GM23248 (cell line): ENCODE data around the gene TOMM70. TPM values are rescaled to one million over a fixed set of nuclear protein-coding genes. Genes with fewer than 3 reads are reported as not detected.
A peak's percentile ranks its signal among the peaks of the same experiment; 100 is the strongest.

ENCODE experiments used
- DNase-seq: peaks from one replicate; pipeline ENCODE4 v3.0.0-alpha.2; 2015
- H2AFZ ChIP-seq: fragments of 200-600 bp; sonication (generic); 2 replicates; pipeline ENCODE4 v1.6.1; 2016; ENCODE audit warnings: antibody characterized with exemption
- H3F3A ChIP-seq: fragments of 200-600 bp; sonication (generic); 2 replicates; pipeline ENCODE4 v1.6.1; 2016; ENCODE audit warnings: mild to moderate bottlenecking, antibody characterized with exemption, mixed run types; ENCODE audit not compliant: insufficient read depth
- H3K27ac ChIP-seq: fragments of 200-600 bp; sonication (generic); 2 replicates; pipeline ENCODE4 v1.5.1; 2016; ENCODE audit warnings: mild to moderate bottlenecking
- H3K27me3 ChIP-seq: fragments of 200-600 bp; sonication (generic); replicated peaks from 2 replicates; pipeline ENCODE4 v1.6.1; 2016; ENCODE audit warnings: mild to moderate bottlenecking; ENCODE audit not compliant: insufficient read depth
- H3K36me3 ChIP-seq: fragments of 200-600 bp; sonication (generic); 2 replicates; pipeline ENCODE4 v1.6.1; 2016; ENCODE audit warnings: low read depth, mild to moderate bottlenecking
- H3K4me1 ChIP-seq: fragments of 200-600 bp; sonication (generic); 2 replicates; pipeline ENCODE4 v1.6.1; 2016; ENCODE audit warnings: mild to moderate bottlenecking; ENCODE audit not compliant: insufficient read depth
- H3K4me2 ChIP-seq: fragments of 200-600 bp; sonication (generic); one replicate; pipeline ENCODE4 v1.6.1; 2016; ENCODE audit warnings: mild to moderate bottlenecking; ENCODE audit not compliant: unreplicated experiment
- H3K4me3 ChIP-seq: fragments of 200-600 bp; sonication (generic); 2 replicates; pipeline ENCODE4 v1.5.1; 2016; ENCODE audit warnings: mild to moderate bottlenecking
- H3K79me2 ChIP-seq: fragments of 200-600 bp; sonication (generic); 2 replicates; pipeline ENCODE4 v1.6.1; 2016; ENCODE audit warnings: mild to moderate bottlenecking; ENCODE audit not compliant: insufficient read depth
- H3K9ac ChIP-seq: fragments of 200-600 bp; sonication (generic); 2 replicates; pipeline ENCODE4 v1.6.1; 2016; ENCODE audit warnings: mild to moderate bottlenecking
- H3K9me2 ChIP-seq: fragments of 200-600 bp; sonication (generic); 2 replicates; pipeline ENCODE4 v1.6.1; 2016; ENCODE audit warnings: mixed run types, mild to moderate bottlenecking, moderate library complexity; ENCODE audit not compliant: insufficient read depth
- H3K9me3 ChIP-seq: fragments of 200-600 bp; sonication (generic); one replicate; pipeline ENCODE4 v1.6.1; 2017; ENCODE audit warnings: low read depth
- H4K20me1 ChIP-seq: fragments of 200-600 bp; sonication (generic); 2 replicates; pipeline ENCODE4 v1.6.0; 2016; ENCODE audit not compliant: insufficient read depth
- EZH2 ChIP-seq: fragments of 200-600 bp; sonication (generic); IDR thresholded peaks from 2 replicates; pipeline ENCODE4 v1.6.1; 2018; ENCODE audit warnings: antibody characterized with exemption, mild to moderate bottlenecking; ENCODE audit not compliant: insufficient read depth, poor library complexity, severe bottlenecking
- EZH2phosphoT487 ChIP-seq: fragments of 200-600 bp; sonication (generic); IDR thresholded peaks from 2 replicates; pipeline ENCODE4 v1.6.1; 2018; ENCODE audit warnings: antibody characterized with exemption, moderate library complexity, mild to moderate bottlenecking, low read depth; ENCODE audit not compliant: insufficient read depth
- WGBS, 2 experiments: methylation state at CpG; one replicate each; pipeline ENCODE4 v1.1.6; 2015 to 2017; ENCODE audit warnings: low lambda C conversion rate in 2 of 2, low coverage in 1 of 2; ENCODE audit errors: missing lambda C conversion rate in 2 of 2; 5-methylcytosine and 5-hydroxymethylcytosine counted together
- in situ Hi-C: fragments of 300-500 bp; cut with MboI; formaldehyde crosslinking; loops from 2 replicates; pipeline ENCODE4 v1.15.0; 2020
- polyA plus RNA-seq: library from polyadenylated mRNA; unstranded; fragments of >200 nt; fragmentation: Nextera tagmentation; extraction: Ambion mirVana; gene quantifications from 2 replicates; pipeline ENCODE4 v1.2.1, GENCODE V29; 2016
- total RNA-seq: library from RNA; depleted of rRNA; stranded (reverse); fragments of >200 nt; shearing (Covaris generic); gene quantifications from 2 replicates; pipeline ENCODE4 v1.2.3, GENCODE V29; 2014

TOMM70 gene
- total and polyA plus RNA-seq, 2 experiments from 2014 or later, result 21.5 to 50.7 TPM

DNA sequence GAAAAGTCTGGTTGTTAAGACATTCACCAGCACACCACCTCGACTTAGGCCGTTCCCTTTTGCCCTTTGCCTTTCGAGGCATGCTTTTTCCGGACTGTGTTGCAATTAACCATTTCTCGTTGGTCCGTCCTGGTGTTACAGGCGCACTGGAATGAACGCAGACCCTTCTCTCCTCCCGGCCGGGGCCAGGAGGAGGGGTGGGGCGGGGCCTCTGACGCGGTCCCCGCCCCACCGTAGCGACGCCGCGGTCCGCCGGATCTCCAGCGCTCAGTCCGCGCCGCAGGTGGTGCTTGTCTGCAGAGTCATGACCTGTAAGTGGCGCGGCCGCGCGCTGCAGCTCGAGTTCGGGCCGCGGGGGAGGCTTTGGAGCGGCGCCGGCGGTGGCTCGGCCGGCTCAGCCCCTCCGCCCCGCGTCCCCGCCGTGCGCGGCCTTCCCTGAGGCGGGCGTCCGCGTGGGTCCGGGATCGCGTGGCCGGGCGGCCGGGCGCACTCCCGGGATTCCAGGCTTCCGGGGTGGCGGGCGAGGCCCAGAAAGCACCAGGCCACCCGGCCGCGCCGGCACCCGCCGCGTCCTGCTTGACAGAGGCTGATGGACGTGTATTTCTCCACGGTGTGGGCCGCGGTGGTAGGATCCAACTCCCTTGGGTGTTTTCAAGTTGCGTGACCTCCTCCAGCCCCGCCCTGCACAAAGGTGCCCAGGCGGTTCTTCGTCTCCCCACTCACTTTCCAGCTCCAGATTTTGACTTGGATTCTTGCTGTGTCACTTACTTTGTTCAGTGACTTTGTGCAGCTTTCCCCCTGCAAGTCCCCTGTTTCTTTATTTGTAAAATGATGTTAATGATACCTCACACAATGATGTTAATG is 66.2 kb downstream of the TOMM70 start, which contains the start of gene NIT2:
Gene NIT2 (plus strand): TSS at position 270 of the 864 bp plus-strand sequence. CDS start 35 bp downstream, at position 305.
- peak within 1 kb of the TSS; percentile 86 for H3K9ac ChIP-seq
- DNase-seq, result peak; percentile 88
- H3K9me3 ChIP-seq, result no peaks in the 10 kb centered on the region
- in situ Hi-C loops, result no loop called here
- no peaks in the 10 kb centered on the region; the same call in 1 of the 2 replicates for H3K79me2 ChIP-seq
- H4K20me1 ChIP-seq, result no peaks in the 10 kb centered on the region
- H3K4me3 ChIP-seq, result peak within 1 kb of the TSS; percentile 83
- H3K4me2 ChIP-seq, result peak within 1 kb of the TSS; percentile 90
- peak within 1 kb of the TSS; percentile 31 for H3K27ac ChIP-seq
- H3K9me2 ChIP-seq, result no peaks in the 10 kb centered on the region
- H3K36me3 ChIP-seq, result peaks cover 3% of the 10 kb centered on the region
- no peaks in the 10 kb centered on the region for H3F3A ChIP-seq
- H3K27me3 ChIP-seq, result no peaks in the 10 kb centered on the region
- peak within 1 kb of the TSS; percentile 98 for H2AFZ ChIP-seq
- TF ChIP-seq EZH2phosphoT487 (no peak), EZH2 (no peak)
- 1 to 2% methylated on average over 31 to 57 of the region's 77 CpGs for WGBS, 2 experiments
- no peaks in the 10 kb centered on the region for H3K4me1 ChIP-seq

DNA sequence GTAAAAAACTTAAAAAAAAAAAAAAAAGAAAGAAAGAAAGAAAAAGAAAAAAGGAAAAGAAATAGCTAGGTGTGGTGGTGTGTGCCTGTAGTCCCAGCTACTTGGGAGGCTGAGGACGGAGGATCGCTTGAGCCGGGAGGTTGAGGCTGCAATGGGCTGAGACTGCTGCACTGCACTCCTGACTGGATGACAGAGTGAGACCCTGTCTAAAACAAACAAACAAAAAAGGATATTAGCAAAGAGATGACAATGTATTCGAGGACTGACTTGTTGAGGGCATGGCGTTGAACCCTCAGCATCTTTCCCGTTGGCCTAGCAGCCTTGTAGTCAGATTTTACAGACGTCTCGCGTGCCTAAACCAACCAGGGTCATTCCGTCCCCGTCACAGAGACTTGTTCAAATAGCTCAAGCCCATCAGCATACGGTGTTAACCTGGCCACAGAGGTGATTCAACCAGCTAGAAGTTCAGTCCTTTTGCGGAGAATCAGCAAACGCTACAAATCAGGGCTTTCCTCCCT is 66.9 kb downstream of the TOMM70 start:
- no peaks in the 10 kb centered on the region for H3K27me3 ChIP-seq
- H3K9ac ChIP-seq, result peak overlapping the region; percentile 86
- peak overlapping the region; percentile 90 for H3K4me2 ChIP-seq
- DNase-seq, result no peak
- H3K36me3 ChIP-seq, result no peaks in the 10 kb centered on the region
- in situ Hi-C loops, result no loop called here
- TF ChIP-seq EZH2 (no peak), EZH2phosphoT487 (no peak)
- peak overlapping the region; percentile 98 for H2AFZ ChIP-seq
- no peaks in the 10 kb centered on the region for H3K9me3 ChIP-seq
- no peaks in the 10 kb centered on the region for H3K9me2 ChIP-seq
- no peaks in the 10 kb centered on the region; the same call in 1 of the 2 replicates for H3K79me2 ChIP-seq
- no peaks in the 10 kb centered on the region for H3K4me1 ChIP-seq
- H4K20me1 ChIP-seq, result no peaks in the 10 kb centered on the region
- peak overlapping the region; percentile 31 for H3K27ac ChIP-seq
- 43 to 45% methylated on average over 14 of the region's 14 CpGs for WGBS, 2 experiments
- H3F3A ChIP-seq, result no peaks in the 10 kb centered on the region
- peak overlapping the region; percentile 83 for H3K4me3 ChIP-seq

DNA sequence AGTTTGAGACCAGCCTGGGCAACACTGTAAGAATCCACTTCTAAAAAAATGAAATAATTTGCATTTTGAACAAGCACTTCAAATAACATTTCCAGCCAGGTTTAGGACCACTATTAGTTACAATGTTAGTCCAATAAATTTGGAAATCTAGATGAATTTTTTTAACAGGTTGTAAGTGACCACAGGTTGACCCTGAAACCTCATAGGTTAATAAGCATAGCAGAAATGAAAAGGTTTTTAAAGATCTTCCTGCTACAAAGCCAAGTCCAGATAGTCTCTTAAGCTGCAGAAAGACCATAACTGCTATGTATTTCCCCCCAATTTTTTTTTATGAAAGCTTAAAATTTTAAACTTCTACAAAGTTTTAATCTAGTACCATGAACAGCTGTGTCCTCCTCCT is 67.8 kb downstream of the TOMM70 start:
- Histone ChIP-seq H2AFZ (no peak overlapping the region), H3K4me2 (no peak overlapping the region), H3K27ac (no peak overlapping the region), H3K9me3 (no peaks in the 10 kb centered on the region), H3K36me3 (no peaks in the 10 kb centered on the region), H3K9me2 (no peaks in the 10 kb centered on the region), H3K4me3 (no peak overlapping the region), H4K20me1 (no peaks in the 10 kb centered on the region), H3K79me2 (no peaks in the 10 kb centered on the region; the same call in 1 of the 2 replicates), H3K4me1 (no peaks in the 10 kb centered on the region), H3K27me3 (no peaks in the 10 kb centered on the region), H3F3A (no peaks in the 10 kb centered on the region), H3K9ac (no peak overlapping the region)
- DNase-seq, result no peak
- in situ Hi-C loops, result no loop called here
- TF ChIP-seq EZH2 (no peak), EZH2phosphoT487 (no peak)

DNA sequence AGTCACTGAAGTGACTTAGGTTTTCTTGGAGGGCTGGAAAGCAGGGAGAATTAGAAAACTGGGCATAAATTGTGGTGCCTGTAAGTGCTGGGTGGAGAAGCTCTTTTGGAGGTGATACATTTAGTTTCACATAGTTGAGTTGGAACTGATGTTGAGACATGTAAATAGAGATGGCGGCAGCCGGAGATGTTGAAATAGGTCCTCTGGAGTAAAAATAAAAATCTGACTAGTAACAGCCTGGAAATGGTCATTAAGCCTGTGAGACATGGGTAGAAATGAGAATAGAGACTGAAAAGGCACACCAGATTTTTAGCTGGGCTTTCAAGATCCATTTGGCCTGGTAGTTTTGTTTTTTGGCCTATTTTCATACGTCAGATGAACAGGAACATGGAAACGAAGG is 69.2 kb downstream of the TOMM70 start:
- in situ Hi-C loops, result no loop called here
- H3K9me2 ChIP-seq, result no peaks in the 10 kb centered on the region
- TF ChIP-seq EZH2 (no peak), EZH2phosphoT487 (no peak)
- peaks cover 8% of the 10 kb centered on the region; the same call in 1 of the 2 replicates for H3K36me3 ChIP-seq
- 80 to 85% methylated on average over 4 of the region's 4 CpGs for WGBS, 2 experiments
- no peaks in the 10 kb centered on the region for H3K4me1 ChIP-seq
- H3K4me3 ChIP-seq, result no peak overlapping the region
- H3K4me2 ChIP-seq, result no peak overlapping the region
- H3K9ac ChIP-seq, result no peak overlapping the region
- H4K20me1 ChIP-seq, result no peaks in the 10 kb centered on the region
- no peak for DNase-seq
- H3K27ac ChIP-seq, result no peak overlapping the region
- H2AFZ ChIP-seq, result no peak overlapping the region
- H3K9me3 ChIP-seq, result no peaks in the 10 kb centered on the region
- no peaks in the 10 kb centered on the region for H3F3A ChIP-seq
- no peaks in the 10 kb centered on the region for H3K27me3 ChIP-seq
- H3K79me2 ChIP-seq, result no peaks in the 10 kb centered on the region; the same call in 1 of the 2 replicates
